Upper lobe of left lung (tissue), 4 donors: ENCODE measurements around the gene PAK4.

Experiments
- CTCF ChIP-seq, 6 experiments: fragments of 450-650 bp in 4 of 6; fragments of 200-600 bp in 2 of 6; sonication (generic) in 2 of 6; IDR thresholded peaks; one replicate each; pipeline ENCODE4 v1.5.1; 2016 to 2019; ENCODE audit warnings: antibody characterized with exemption in 6 of 6
- EP300 ChIP-seq, 4 donors: sonication (generic); formaldehyde crosslinking; IDR thresholded peaks; one replicate each; pipeline ENCODE4 v1.5.1; 2017; ENCODE audit warnings: antibody characterized with exemption in 4 of 4, control low read depth in 2 of 4

- TF ChIP-seq EP300 (IDR thresholded peaks at IDR 0.05): no peak
- no peak for TF ChIP-seq CTCF (IDR thresholded peaks at IDR 0.05)
Observed at GRCh38 chr19:39202998-39203355, 77.4 kb downstream of the PAK4 start.
